ENCODE data around the gene BCORL1.
A peak's percentile ranks its signal among the peaks of the same experiment; 100 is the strongest.

BCORL1 gene

GRCh38 chrX:130053236-130053635 lies 70.8 kb downstream of the BCORL1 start:
- no peak overlapping the region for H3K4me3 ChIP-seq (ENCODE audit: low read length)
- no peak for TF ChIP-seq CTCF (conservative IDR thresholded peaks at IDR 0.05; ENCODE audit: low read length)
- no peak for DNase-seq (ENCODE audit: low read depth)

GRCh38 chrX:130055103-130055502 lies 72.7 kb downstream of the BCORL1 start:
- no peak overlapping the region for H3K4me3 ChIP-seq (ENCODE audit: low read length)
- peak; percentile 34 for TF ChIP-seq CTCF (conservative IDR thresholded peaks at IDR 0.05; ENCODE audit: low read length)
- peak; percentile 67 for DNase-seq (ENCODE audit: low read depth)

GRCh38 chrX:130055899-130056298 lies 73.5 kb downstream of the BCORL1 start:
- no peak for TF ChIP-seq CTCF (conservative IDR thresholded peaks at IDR 0.05; ENCODE audit: low read length)
- H3K4me3 ChIP-seq (ENCODE audit: low read length) = no peak overlapping the region
- no peak for DNase-seq (ENCODE audit: low read depth)

GRCh38 chrX:130057209-130057608 lies 74.8 kb downstream of the BCORL1 start:
- no peak overlapping the region for H3K4me3 ChIP-seq (ENCODE audit: low read length)
- no peak for TF ChIP-seq CTCF (conservative IDR thresholded peaks at IDR 0.05; ENCODE audit: low read length)
- no peak for DNase-seq (ENCODE audit: low read depth)

- DNase-seq (ENCODE audit: low read depth) = no peak
- H3K4me3 ChIP-seq (ENCODE audit: low read length) = no peak overlapping the region
- TF ChIP-seq CTCF (conservative IDR thresholded peaks at IDR 0.05; ENCODE audit: low read length) = no peak
Observed at GRCh38 chrX:130058652-130059051, 76.2 kb downstream of the BCORL1 start.

- TF ChIP-seq CTCF (conservative IDR thresholded peaks at IDR 0.05; ENCODE audit: low read length) = peak; percentile 54
- DNase-seq (ENCODE audit: low read depth) = peak; percentile 53
- H3K4me3 ChIP-seq (ENCODE audit: low read length) = peak overlapping the region; percentile 60
Observed at GRCh38 chrX:130060122-130061069, 78.0 kb downstream of the BCORL1 start.
